ENCODE data around the gene DIS3L2. TPM values are rescaled to one million over a fixed set of nuclear protein-coding genes. Genes with fewer than 3 reads are reported as not detected.
"Not testable (repeated sequence)": the region's sequence is repeated elsewhere in the genome, so short reads cannot be mapped to it uniquely, and the experiment has no call there.

DIS3L2 gene
- total and polyA plus RNA-seq, 2 of the 4 experiments (the other 2 are of a cell fraction): 14.7 to 19.2 TPM

- Histone ChIP-seq H3K36me3 (ENCODE audit: control insufficient read depth, insufficient read depth, low read length) (no peaks in the 10 kb centered on the region), H3K14ac (replicated peaks; ENCODE audit: low read depth, low read length) (no peak overlapping the region), H4K5ac (ENCODE audit: low read depth, low read length) (no peak overlapping the region), H2AFZ (replicated peaks; ENCODE audit: low read length, poor library complexity) (no peak overlapping the region), H2AK9ac (replicated peaks; ENCODE audit: low read depth, low read length, poor library complexity) (no peak overlapping the region), H3K4me2 (ENCODE audit: low read depth, low read length) (no peak overlapping the region), H3K23ac (ENCODE audit: low read depth, low read length) (no peak overlapping the region), H3K4me1 (ENCODE audit: control insufficient read depth, insufficient read depth, low read length) (peaks cover 3% of the 10 kb centered on the region; the same call in 1 of the 2 replicates), H3K9me1 (ENCODE audit: insufficient read depth, low read length) (no peaks in the 10 kb centered on the region), H3K4ac (ENCODE audit: low read depth, low read length) (no peak overlapping the region), H3K4me3 (ENCODE audit: insufficient read depth, low read depth, low read length) (no peak overlapping the region), H3K9ac (ENCODE audit: low read depth, low read length) (no peak overlapping the region), H2BK15ac (ENCODE audit: low read depth, low read length) (no peak overlapping the region), H3K27ac (ENCODE audit: insufficient read depth, low read length) (no peak overlapping the region), H2AK5ac (ENCODE audit: low read depth, low read length) (no peak overlapping the region), H2BK20ac (ENCODE audit: low read depth, low read length) (no peak overlapping the region), H2BK5ac (ENCODE audit: low read depth, low read length, poor library complexity, severe bottlenecking) (no peak overlapping the region), H4K20me1 (ENCODE audit: insufficient read depth, low read length) (no peaks in the 10 kb centered on the region; the same call in 1 of the 2 replicates), H3K18ac (ENCODE audit: low read depth, low read length) (no peak overlapping the region), H3K56ac (ENCODE audit: extremely low read depth, insufficient read depth, low read length) (no peak overlapping the region), H3K9me3 (ENCODE audit: control insufficient read depth, insufficient read depth, low read length) (peaks cover 2% of the 10 kb centered on the region; the same call in 1 of the 2 replicates), H2BK120ac (ENCODE audit: low read depth, low read length) (no peak overlapping the region), H4K91ac (ENCODE audit: insufficient read depth, low read depth, low read length) (no peak overlapping the region), H3K79me1 (ENCODE audit: low read depth in 1 of 2, low read length in 2 of 2) (no peaks in the 10 kb centered on the region), H3K27me3 (ENCODE audit: control insufficient read depth, insufficient read depth, low read length) (peaks cover 67% of the 10 kb centered on the region), H4K8ac (ENCODE audit: low read depth in 2 of 2, low read length in 2 of 2) (no peak overlapping the region)
- no TSS peak for BruUV-seq (replicated peaks)
- intact Hi-C loops (cut with micrococcal nuclease): no loop called here
- DNase-seq (no peak), ATAC-seq (ENCODE audit: low read depth) (no peak)
- in situ Hi-C loops (cut with MboI; ENCODE audit: low sequenced_read_pairs): no loop called here
- TF ChIP-seq POLR2A (IDR thresholded peaks at IDR 0.05; ENCODE audit: low read depth, low read length) (no peak), FOS (IDR thresholded peaks at IDR 0.05; ENCODE audit: low read depth, low read length) (no peak), ELK1 (IDR thresholded peaks at IDR 0.05; ENCODE audit: borderline replicate concordance, low read depth, low read length) (no peak), MAZ (IDR thresholded peaks at IDR 0.05; ENCODE audit: borderline replicate concordance, low read depth, low read length) (no peak)
- dilution Hi-C loops (cut with HindIII; ENCODE audit: low sequenced_read_pairs, unreplicated experiment): no loop called here
- ChIA-PET POLR2A (ENCODE audit: unreplicated experiment) (no interaction called here), CTCF (no interaction called here)
- WGBS, 2 experiments (ENCODE audit: extremely low coverage in 2 of 2, insufficient read length in 1 of 2): no CpG with 5 or more reads among the region's 1 CpG
These were observed 423.0 kb downstream of the DIS3L2 start for GRCh38 chr2:232384466-232384865.

DNA sequence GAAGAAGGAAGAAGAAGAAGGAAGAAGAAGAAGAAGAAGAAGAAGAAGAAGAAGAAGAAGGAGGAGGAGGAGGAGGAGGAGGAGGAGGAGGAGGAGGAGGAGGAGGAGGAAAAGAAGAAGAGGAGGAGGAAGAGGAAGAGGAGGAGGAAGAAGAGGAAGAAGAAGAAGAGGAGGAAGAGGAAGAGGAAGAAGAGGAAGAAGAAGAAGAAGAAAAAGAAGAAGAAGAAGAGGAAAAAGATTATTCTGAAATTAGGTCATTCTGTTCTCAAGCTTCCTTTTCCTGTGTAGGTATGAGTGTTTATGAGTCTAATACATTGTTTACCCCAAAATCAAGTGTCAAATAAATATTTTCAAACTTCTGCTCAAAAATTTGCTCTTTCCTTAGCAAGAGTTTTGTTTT, 423.5 kb downstream of the DIS3L2 start:
- H3K9me1 ChIP-seq (ENCODE audit: insufficient read depth, low read length); H3K14ac ChIP-seq (replicated peaks; ENCODE audit: low read depth, low read length); H3K56ac ChIP-seq (ENCODE audit: extremely low read depth, insufficient read depth, low read length); H2AK5ac ChIP-seq (ENCODE audit: low read depth, low read length); BruUV-seq (replicated peaks); ATAC-seq (ENCODE audit: low read depth); H3K27ac ChIP-seq (ENCODE audit: insufficient read depth, low read length); H3K4me3 ChIP-seq (ENCODE audit: insufficient read depth, low read depth, low read length); H3K18ac ChIP-seq (ENCODE audit: low read depth, low read length); H2BK15ac ChIP-seq (ENCODE audit: low read depth, low read length); H2BK5ac ChIP-seq (ENCODE audit: low read depth, low read length, poor library complexity, severe bottlenecking); H2AK9ac ChIP-seq (replicated peaks; ENCODE audit: low read depth, low read length, poor library complexity); H2BK120ac ChIP-seq (ENCODE audit: low read depth, low read length); H4K8ac ChIP-seq (ENCODE audit: low read depth in 2 of 2, low read length in 2 of 2); H3K4me1 ChIP-seq (ENCODE audit: control insufficient read depth, insufficient read depth, low read length); H3K9ac ChIP-seq (ENCODE audit: low read depth, low read length); H3K4me2 ChIP-seq (ENCODE audit: low read depth, low read length); H3K23ac ChIP-seq (ENCODE audit: low read depth, low read length); H2BK20ac ChIP-seq (ENCODE audit: low read depth, low read length); H3K9me3 ChIP-seq (ENCODE audit: control insufficient read depth, insufficient read depth, low read length); in situ Hi-C loops (cut with MboI; ENCODE audit: low sequenced_read_pairs); H4K5ac ChIP-seq (ENCODE audit: low read depth, low read length); H3K4ac ChIP-seq (ENCODE audit: low read depth, low read length); H3K79me1 ChIP-seq (ENCODE audit: low read depth in 1 of 2, low read length in 2 of 2); CTCF ChIA-PET; H4K91ac ChIP-seq (ENCODE audit: insufficient read depth, low read depth, low read length); H2AFZ ChIP-seq (replicated peaks; ENCODE audit: low read length, poor library complexity); H4K20me1 ChIP-seq (ENCODE audit: insufficient read depth, low read length); dilution Hi-C loops (cut with HindIII; ENCODE audit: low sequenced_read_pairs, unreplicated experiment); H3K36me3 ChIP-seq (ENCODE audit: control insufficient read depth, insufficient read depth, low read length); DNase-seq: not testable (repeated sequence)
- intact Hi-C loops (cut with micrococcal nuclease): loop anchor here (5.0 kb wide), 1 partner anchor 38 kb away; no protein-coding TSS in a partner anchor
- H3K27me3 ChIP-seq (ENCODE audit: control insufficient read depth, insufficient read depth, low read length): peaks cover 72% of the 10 kb centered on the region
- POLR2A ChIA-PET (ENCODE audit: unreplicated experiment): interaction anchor here (0.7 kb wide), 1 partner anchor 119 kb away, joined by 3 read pairs; no protein-coding TSS in a partner anchor
